Stimulated activated CD8-positive, alpha-beta memory T cell treated with anti-CD3 and anti-CD28 coated beads, Interleukin-2, amount 100 ng/mL, for 48 hours (primary cell): ENCODE results near the gene AGMO.
"Not testable (repeated sequence)": the region's sequence is repeated elsewhere in the genome, so short reads cannot be mapped to it uniquely, and the experiment has no call there.

Source experiments
- DNase-seq, 2 donors: peaks; one replicate each; pipeline ENCODE4 v3.0.0-alpha.2; 2020; ENCODE audit warnings: low read depth in 2 of 2

Gene AGMO

DNA sequence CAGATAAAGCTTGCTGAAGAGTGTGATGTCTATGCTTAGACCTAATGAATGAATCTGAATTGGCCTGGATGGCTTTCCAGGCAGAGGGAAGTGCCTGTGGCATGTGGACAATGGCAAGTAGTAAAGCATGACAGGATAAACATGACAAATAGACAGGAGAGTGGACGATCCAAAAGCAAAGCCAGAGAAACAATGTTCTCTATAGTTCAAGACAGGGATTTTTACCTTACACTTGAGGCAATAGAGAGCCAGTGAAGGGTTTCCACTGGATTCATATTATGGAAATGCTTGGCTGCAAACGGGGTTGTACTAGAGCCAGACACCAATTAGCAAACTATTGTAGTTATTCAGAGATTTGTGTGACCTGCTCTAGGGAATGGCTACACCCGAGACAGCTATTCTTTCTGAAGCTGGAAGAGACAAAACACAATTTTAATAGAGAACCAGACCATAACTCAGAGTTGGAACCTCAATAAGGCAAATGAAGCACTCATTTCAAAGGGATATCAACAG is 2.3 kb downstream of the AGMO start:
- no peak for DNase-seq

DNA sequence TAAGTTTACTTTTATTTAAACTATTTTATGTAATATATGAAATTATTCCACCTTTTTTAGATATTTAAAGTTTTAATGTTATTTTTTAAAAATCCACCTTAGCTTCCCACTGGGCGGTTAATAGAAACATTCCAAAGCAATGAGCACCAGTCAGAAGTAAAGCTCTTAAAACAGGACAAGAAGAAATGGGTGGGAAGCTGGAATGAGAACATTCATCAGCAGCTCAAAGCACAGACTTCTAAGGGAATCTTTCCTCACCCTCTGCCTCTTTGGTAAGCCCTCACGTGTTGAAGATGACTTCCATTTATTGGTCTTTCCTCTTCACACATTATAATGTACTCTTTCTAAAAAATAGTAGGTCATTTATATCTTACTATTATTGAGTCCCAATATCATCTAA is 3.1 kb downstream of the AGMO start:
- no peak for DNase-seq

DNA sequence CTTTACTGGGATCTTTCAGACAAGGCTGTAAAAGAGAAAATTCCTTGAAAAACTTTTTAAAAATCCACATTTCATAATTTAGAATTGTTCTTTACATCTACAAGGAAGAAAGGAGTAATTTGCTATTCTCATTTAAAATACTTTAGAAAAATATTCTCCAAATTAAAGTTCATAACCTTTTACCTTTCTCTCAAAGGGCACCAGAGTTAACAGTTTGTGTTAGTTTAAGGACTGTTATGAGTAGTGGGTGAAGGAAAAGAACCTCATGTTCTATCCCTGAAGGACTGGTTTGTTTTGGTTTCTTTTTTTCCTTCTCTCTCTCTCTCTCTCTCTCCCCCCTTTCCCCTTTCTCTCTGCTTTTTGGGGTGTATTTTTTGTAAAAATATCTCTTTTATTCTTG is 4.1 kb downstream of the AGMO start:
- DNase-seq = no peak

DNA sequence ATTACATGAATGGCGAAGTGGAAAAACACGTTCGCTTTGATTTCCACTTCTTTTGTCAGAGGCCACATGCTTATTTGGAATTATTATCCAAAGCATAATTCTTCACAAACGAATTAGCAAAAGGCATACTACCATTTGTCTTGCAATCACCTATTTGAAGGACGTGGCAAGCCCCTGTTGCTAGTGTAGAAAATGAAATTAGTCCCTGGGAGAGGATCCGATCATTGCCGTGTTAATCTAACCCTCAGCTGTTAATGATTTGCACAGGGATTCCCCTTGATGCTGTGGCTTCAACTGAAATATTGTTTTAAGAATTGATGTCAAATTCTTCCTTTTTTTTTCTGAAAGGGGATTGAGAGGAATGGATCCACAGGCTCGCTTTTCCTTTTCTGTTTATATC is 4.6 kb downstream of the AGMO start:
- no peak for DNase-seq

DNA sequence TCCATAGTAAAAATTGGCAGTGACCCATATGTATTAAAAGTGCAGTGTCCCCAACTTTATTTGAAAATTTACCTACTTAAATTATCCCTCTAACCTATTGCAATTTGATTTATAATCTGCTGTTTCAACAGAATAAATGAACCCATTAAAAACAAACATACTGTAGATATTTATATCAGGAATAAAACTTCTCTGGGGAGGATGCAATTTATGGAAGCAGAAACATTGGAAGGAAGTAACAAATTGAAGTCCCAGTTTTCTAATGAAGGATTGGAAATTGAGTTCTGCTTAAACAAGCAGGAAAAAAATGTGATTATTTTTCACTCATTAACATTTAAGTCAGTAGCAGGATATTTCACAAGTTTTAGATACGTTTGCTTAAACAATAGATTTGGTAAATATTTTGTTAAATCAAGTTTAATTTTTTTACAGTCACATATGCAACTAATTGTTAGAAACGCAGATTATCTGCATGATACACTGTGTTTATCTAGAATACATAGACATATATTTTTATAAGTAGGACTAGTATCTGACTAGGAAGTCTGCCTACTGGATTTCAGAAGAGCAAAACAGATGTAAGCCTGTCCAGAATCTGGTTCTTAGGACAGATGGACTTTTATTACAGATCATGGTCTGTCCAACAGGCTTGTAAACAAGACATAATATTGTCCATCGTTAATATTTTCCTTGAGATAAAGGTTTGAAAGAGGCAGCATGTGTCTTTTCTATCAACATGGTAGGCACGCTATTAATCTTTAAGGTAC is 5.3 kb downstream of the AGMO start:
- no peak for DNase-seq

DNA sequence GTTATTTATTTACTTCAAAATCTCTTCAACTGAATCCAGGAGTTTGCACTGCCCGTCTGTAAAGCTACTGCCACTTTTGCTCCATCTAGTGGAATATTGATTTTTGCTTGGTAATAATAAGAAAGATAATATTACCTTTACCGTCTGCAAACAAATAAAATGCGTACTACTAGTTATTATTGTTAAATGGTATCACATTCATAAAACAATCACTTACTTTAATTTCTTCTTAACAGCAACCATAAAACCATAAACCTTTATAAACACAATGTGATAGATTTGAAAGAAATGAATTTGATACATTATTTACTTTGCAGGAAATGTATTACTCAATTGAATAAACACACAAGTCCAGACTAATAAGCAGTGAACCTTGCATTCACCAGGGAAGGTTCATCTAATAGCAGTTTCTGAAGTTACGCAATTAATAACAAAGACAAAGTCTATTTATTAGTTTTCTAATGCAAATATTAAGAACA is 6.4 kb downstream of the AGMO start:
- no peak for DNase-seq

DNA sequence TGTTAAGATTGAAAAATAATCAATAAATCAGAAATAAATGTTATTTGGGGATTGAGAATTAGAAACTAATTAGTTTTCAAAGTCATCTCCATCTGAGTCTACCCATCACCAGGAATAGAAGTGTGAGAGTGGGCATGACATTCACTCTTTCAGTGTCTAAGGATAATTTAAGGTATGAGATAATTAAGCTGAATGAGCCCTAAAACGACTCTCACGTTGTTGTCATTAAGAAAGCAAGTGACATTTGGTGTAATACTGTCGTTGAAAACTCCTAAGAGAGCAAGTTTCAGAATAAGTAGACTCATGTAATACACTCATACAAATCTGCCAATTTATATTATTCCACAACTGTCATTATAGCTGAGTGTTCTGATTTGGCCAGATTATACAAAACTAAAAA is 7.1 kb downstream of the AGMO start:
- no peak for DNase-seq

DNA sequence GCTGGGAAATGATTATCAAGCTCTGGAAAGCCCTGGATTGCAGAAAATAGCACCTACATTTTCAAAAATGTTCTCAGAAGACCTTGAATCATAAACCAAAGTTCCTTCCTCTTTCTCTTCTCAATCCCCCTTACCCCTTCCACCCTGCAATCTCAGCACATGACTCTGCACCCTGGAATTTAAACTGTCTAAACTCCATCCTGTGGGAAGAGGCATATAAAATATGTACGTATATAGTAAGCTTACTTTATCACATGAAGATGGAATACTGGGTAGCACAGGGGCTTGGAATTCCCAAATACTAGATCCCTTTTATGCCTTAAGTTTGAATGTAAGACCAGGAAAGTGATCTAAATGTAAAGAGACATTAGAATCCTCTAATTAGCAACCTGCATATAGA is 7.7 kb downstream of the AGMO start:
- DNase-seq = no peak

DNA sequence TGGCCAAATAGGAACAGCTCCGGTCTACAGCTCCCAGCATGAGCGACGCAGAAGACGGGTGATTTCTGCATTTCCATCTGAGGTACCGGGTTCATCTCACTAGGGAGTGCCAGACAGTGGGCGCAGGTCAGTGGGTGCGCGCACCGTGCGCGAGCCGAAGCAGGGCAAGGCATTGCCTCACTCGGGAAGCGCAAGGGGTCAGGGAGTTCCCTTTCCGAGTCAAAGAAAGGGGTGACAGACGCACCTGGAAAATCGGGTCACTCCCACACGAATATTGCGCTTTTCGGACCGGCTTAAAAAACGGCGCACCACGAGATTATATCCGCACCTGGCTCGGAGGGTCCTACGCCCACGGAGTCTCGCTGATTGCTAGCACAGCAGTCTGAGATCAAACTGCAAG is 14.5 kb downstream of the AGMO start:
- DNase-seq = not testable (repeated sequence)

DNA sequence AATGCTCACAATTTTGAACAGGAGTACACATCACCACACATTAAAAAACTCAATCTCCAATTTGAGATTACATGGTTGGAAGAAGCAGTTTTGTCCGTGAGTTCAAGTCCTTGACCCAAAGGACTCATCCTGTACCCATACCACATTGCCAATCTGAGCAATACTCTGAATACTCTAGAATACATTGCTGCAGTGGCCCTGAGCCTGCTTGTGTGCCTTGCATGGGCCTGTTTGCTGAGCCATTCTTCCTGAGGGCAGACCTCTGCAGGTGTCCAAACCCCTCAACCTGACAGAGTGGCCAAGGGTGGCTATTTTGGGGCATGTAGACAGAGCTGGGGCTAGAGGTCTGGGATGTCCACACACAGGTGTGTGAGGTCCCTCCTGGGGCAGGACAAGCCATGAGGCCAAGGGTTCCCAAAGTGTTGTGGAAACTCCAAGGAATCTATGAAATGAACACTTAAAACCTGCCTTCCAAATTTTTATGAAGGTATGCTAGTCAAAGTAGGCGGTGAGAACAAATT is 15.5 kb downstream of the AGMO start:
- no peak for DNase-seq

DNA sequence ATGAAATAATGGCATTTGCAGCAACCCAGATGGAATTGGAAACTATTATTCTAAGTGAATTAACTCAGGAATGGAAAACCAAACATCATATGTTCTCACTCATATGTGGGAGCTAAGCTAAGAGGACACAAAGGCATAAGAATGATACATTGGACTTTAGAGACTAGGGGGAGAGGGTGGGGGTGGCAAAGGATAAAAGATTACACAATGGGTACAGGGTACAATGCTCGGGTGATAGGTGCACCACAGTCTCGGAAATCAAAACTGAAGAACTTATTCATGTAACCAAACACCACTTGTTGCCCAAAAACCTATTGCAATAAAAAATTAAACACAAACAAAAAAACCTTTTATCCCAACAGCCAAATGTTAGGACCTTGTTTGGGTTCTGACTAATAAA is 17.8 kb downstream of the AGMO start:
- DNase-seq = no peak

DNA sequence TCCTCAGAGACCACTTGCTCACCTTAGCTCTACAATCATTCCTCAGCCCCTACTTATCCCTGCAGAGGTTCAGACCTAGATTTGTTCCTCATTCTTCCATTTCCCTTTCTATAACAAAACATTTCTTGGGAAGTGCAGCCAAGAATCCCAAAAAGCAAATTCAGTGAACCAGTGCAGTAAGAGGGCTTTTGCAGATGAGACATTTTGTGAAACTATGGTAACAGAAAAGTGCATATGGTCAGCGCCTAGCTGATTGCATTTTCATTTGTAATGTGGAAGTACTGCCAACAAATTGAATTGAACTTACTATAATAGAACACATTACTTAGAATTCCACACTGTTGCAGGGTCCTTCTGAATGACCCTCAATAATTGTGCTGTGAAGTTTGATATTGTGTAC is 18.6 kb downstream of the AGMO start:
- no peak for DNase-seq

DNA sequence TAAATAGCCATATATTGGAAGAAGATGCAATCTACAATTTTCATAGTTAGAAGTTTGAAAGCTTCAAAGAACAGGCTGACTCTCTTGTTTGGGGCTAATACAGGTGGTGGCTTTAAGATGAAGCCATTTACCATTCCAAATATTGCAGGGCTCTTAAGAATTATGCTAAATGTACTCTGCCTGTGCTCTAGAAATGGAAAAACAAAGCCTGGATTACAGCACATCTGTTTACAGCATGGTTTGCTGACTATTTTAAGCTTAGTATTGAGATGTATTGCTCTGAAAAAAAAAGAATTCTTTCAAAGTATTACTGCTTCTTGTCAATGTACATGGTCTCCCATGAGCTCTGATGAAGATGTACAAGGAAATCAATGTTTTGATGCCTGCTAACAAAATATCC is 34.2 kb downstream of the AGMO start:
- DNase-seq = no peak

DNA sequence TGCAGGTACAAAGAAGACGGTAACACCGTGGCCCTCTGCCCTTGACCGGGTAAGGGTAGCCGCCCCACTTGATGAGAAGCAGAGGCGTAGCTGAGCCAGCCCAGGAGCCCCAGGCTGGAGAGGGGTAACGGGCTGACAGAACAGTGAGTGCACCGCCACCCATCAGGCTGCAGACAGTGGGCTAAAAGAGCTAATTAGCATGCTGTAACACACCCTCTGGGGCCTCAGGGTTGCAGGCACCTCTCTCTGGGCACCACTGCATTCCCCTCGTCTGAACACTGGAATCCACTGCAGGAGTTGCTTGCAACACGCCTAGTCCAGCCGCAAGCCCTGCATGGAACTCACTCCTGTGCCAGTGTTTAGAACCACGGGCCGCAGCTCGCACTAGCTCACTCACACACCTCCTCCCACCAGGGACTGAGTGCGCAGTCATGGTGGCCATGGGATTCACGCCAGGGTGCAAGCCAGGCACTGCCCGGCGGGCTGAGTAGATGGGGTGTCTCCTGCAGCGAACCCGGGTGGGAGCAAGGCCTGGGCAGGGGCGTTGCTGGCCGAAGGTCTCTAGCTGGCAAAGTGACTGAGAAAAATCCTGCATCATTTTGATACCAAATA is 36.1 kb downstream of the AGMO start:
- DNase-seq = no peak

DNA sequence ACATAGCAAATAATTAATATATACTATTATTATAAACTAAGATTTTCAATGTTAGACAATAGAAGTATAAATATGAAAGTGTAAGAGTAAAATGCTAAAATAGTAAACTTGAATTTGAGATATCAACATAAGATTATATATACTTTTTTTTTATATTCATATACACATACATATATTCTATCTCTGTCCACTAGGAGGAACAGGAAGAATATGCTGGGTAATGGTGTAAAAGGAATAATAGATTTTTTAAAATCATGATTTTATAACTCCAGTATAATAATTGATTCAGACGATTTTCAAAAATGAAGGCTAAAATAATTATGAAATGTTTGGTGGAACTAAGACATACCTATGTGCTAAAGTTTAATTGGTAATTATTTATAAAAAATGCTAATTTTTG is 37.7 kb downstream of the AGMO start:
- DNase-seq = no peak

DNA sequence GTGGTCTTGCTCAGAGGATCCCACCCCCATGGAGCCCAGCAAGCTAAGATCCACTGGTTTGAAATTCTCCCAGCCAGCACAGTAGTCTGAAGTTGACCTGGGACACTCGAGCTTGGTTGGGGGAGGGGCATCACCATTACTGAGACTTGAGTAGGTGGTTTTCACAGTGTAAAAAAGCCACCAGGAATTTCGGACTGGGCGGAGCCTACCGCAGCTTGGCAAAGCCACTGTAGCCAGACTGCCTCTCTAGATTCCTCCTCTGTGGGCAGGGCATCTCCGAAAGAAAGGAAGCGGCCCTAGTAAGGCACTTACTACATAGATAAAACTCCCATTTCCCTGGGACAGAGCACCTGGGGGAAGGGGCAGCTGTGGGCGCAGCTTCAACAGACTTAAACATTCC is 44.0 kb downstream of the AGMO start:
- DNase-seq = not testable (repeated sequence)

DNA sequence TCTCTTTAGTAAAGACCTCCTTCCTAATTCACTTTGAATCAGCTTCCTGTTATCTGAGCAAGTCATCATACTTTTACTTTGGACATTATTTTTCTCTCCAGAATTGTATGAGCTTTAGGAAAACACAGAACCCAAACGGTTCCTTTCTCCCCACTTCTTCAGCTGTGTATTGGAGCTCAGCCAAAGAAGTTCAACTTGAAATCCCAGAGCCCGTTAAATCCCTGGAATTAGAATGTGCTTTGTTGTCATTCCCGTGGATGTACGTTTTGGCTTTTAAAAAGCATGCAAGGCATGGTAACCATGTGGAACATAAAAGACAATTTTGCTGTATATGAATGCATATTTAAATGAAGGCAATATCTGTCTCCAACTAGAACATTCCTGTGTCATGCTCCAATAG is 46.6 kb downstream of the AGMO start:
- DNase-seq = no peak

DNA sequence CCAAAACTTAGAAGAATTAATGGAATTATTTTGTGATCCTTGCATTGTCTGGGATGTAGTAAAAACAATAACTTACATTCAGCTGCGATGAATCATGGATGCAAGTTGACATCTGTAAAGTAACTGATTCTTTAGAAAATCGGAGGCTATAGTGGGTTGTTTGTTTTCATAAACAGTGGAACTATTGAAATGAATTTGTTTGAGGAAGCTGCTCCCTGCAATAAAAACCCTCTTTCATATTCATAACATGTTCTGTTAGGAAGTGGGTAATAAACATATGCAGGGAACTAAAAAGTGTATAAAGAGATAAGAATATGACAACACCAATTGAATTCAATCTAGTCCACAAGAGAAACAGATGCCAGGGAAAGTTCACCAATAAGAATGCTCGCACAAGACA is 53.6 kb downstream of the AGMO start:
- DNase-seq = no peak

DNA sequence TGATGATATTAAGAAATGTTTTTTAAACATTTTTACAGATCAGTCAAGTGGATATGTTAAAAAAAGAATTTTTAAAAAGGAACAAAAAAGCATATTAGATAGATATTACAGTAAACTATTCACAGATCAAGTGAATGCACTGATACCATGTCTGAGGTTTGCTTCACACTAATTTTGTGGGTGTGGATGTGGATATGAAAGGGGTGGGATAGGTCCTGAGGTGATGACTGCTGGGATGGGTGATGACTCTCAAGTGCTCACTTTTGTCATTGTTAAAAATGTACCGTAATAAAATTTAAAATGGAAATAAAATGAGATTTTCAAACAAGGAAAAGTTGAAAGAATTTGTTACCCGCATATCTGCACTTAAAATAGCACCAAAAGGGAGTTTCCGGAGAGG is 54.1 kb downstream of the AGMO start:
- no peak for DNase-seq

DNA sequence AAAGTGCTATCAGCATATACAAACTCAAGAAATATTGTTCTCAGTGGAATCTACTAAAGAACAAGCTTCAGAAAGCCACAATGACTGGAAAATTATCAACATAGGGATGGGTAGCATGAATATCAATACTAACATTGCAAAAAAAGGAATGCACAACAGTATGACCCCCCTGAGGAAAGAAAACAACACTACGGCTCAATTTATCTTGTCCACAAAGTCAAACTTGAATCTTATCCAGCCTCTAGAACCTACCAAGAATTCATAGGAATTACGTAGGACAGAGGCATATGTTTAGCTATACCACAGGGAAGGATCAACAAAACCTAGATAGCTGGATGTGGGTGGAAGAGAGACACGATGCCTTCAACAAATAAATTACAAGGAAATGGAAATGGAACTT is 54.6 kb downstream of the AGMO start:
- no peak for DNase-seq

DNA sequence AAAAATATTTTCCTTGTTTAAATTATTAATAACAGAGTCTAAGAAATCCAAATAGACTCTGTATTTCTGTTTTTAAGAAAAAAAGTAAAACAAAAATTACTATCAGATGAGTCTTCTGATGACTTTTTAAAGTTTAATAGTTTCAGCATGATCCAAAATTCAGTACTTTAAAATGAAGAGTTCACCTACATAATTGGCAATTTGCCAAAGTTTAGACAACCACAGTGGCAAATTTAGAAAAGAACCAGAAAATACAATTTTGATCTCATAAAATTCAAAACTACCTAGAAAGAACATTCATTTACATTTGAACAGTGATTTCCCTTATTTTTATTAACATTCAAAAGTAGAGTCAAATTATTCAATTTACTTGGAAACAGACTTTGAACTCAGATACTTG is 56.1 kb downstream of the AGMO start:
- no peak for DNase-seq

DNA sequence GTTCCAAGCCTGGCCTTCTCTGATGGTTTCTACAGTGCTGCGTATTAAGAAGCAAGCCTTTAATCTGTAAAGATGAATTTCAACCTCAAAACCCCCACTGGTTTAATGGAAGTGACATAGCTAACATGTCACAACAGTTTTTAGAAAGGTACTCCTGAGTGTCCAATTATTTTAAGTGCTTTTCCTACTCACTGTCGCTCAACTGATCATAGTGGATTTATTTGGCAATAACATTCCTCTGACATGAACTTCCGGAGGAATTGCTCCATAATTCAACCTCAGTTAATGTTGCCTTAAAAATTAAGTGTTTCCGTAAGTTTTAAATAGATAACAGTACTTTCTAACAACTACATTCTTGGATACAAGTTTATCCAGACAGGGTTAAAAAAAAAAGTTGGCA is 57.5 kb downstream of the AGMO start:
- DNase-seq = no peak

DNA sequence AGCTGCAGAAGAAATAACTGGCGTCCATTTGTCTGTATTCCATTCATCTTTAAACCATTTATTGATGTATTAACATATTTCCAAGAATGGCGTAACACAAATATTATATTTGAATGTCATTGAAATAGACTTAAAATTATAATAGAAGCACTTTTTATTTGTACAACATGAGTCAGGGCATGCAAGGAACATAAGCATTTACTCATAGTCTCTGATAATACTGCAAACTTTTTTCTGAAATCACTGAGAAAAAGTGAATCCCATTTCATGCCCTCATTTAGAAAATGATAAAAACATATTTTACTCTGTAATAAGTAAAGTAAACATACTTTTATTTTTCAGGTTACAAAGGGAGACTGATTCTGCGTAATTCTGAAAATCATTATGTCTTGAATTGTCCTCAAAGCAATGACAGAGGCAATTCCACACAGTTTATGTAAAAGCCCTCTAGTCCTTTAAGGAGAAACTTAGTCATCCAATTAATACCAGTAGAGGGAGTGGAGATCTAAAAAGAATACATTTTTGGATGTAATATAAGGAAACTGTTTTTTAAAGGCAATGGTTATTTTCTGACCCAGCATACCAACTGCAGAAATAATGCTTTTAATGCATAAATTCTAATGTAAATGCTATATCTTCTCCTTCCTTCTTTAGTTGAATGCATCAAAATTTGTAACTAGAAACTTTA is 58.1 kb downstream of the AGMO start:
- no peak for DNase-seq
